ENCODE results near the gene PRCD. TPM values are rescaled to one million over a fixed set of nuclear protein-coding genes. Genes with fewer than 3 reads are reported as not detected.

The PRCD gene
- total and polyA plus RNA-seq, 12 donors, result 1.5 to 37.2 (median 5.0) TPM; not detected in 2

DNA sequence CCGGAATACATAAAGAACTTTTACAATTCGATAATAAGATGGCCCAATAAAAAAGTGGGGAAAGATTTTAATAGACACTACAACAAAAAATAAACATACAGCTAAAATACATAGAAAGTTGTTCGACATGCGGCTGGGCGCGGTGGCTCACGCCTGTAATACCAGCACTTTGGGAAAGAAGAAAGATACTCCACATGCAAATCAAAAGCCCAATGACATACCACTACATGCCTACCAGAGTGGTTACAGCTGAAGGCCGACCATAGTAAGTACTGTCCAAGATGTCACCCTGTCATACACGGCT, 9.3 kb downstream of the PRCD start:
- Histone ChIP-seq H3K36me3 (replicated peaks in 1 of 2) (no peaks in the 10 kb centered on the region), H3K9me3 (replicated peaks in 1 of 3) (no peaks in the 10 kb centered on the region), H3K27ac (no peak overlapping the region), H3K4me1 (replicated peaks in 1 of 2) (peaks cover 29 to 45% of the 10 kb centered on the region in 2 donors), H3K27me3 (no peaks in the 10 kb centered on the region), H3K4me3 (no peak overlapping the region)
- TF ChIP-seq POLR2A (IDR thresholded peaks at IDR 0.05), result no peak
- intact Hi-C loops (cut with DNase I), result no loop called here
- WGBS, 4 donors, result 87 to 96% (median 92%) methylated on average over 8 to 9 of the region's 9 CpGs
- no peak for DNase-seq

- Histone ChIP-seq H3K4me3 (no peak overlapping the region), H3K27ac (no peak overlapping the region), H3K9me3 (replicated peaks in 1 of 3) (no peaks in the 10 kb centered on the region), H3K4me1 (replicated peaks in 1 of 2) (peaks cover 25 to 41% of the 10 kb centered on the region in 2 donors), H3K27me3 (no peaks in the 10 kb centered on the region), H3K36me3 (replicated peaks in 1 of 2) (no peaks in the 10 kb centered on the region)
- TF ChIP-seq POLR2A (IDR thresholded peaks at IDR 0.05), result no peak
- TF ChIP-seq, protein P1, sequence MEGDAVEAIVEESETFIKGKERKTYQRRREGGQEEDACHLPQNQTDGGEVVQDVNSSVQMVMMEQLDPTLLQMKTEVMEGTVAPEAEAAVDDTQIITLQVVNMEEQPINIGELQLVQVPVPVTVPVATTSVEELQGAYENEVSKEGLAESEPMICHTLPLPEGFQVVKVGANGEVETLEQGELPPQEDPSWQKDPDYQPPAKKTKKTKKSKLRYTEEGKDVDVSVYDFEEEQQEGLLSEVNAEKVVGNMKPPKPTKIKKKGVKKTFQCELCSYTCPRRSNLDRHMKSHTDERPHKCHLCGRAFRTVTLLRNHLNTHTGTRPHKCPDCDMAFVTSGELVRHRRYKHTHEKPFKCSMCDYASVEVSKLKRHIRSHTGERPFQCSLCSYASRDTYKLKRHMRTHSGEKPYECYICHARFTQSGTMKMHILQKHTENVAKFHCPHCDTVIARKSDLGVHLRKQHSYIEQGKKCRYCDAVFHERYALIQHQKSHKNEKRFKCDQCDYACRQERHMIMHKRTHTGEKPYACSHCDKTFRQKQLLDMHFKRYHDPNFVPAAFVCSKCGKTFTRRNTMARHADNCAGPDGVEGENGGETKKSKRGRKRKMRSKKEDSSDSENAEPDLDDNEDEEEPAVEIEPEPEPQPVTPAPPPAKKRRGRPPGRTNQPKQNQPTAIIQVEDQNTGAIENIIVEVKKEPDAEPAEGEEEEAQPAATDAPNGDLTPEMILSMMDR (IDR thresholded peaks at IDR 0.05), result no peak
- no peak for DNase-seq
- WGBS, 4 donors, result 81 to 88% (median 87%) methylated on average over 7 of the region's 7 CpGs
- intact Hi-C loops (cut with DNase I), result no loop called here
These were observed 9.7 kb downstream of the PRCD start for GRCh38 chr17:76549539-76549938.

DNA sequence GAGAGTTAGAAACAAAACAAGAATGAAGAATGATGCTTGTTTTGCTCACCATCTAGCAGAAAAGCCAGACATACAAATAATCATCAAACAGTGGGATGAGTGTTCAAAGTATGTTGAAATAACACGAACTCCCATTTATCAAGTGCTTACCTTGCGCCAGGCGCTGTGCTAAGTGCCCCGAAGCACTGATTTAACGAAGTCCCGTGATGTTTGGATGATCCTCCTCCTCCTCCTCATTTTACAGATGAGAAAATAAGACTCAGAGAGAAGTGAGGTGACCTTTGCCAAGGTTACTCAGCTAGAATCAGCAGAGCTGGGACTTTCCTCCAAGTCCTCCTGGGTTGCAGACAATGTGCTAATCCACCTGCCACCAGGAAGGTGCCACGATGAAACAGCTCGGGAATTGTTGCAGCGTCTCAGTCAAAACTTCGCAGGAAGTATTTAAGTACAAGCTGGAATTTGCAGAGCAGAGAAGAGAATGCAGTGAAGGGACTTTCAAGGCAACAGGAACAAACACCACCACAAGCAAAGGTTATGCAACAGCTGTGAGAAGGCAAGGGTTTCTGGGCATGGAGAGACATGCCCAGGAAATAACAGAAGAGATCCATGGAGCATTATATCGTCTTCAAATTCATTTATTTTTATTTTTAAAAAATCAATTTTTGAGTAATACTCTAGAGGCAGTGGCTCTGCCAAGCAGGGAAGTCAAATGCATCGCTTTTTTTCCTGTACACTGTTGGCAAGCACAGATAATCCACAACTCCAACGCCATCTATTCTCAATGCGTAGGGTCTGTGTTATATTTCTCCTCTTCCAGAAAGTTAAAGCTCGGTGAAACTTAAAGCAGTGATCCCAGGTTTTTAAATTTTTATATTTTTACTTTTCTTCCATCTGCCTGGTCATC, 11.1 kb downstream of the PRCD start:
- TF ChIP-seq, protein P1 (IDR thresholded peaks at IDR 0.05), result no peak
- TF ChIP-seq POLR2A (IDR thresholded peaks at IDR 0.05), result no peak
- 36 to 45% (median 39%) methylated on average over 14 to 15 of the region's 15 CpGs for whole genome bisulfite sequencing, 4 donors
- peak overlapping the region in 1 of 4 donors; percentile 21 for H3K4me3 ChIP-seq
- H3K36me3 ChIP-seq (replicated peaks in 1 of 2), result no peaks in the 10 kb centered on the region
- H3K4me1 ChIP-seq (replicated peaks in 1 of 2), result peaks cover 19 to 28% of the 10 kb centered on the region in 2 donors
- DNase-seq, result peak in 3 of 7 donors; percentile 46 to 55 (median 50)
- peak overlapping the region in 3 of 5 donors; percentile 15 to 64 (median 40) for H3K27ac ChIP-seq
- H3K9me3 ChIP-seq (replicated peaks in 1 of 3), result no peaks in the 10 kb centered on the region
- intact Hi-C loops (cut with DNase I), result loop anchor here in 1 of 2 donors (10.0 kb wide), 1 partner anchor 164 kb away; the partner anchor contains the start of gene MXRA7
- no peaks in the 10 kb centered on the region for H3K27me3 ChIP-seq

DNA sequence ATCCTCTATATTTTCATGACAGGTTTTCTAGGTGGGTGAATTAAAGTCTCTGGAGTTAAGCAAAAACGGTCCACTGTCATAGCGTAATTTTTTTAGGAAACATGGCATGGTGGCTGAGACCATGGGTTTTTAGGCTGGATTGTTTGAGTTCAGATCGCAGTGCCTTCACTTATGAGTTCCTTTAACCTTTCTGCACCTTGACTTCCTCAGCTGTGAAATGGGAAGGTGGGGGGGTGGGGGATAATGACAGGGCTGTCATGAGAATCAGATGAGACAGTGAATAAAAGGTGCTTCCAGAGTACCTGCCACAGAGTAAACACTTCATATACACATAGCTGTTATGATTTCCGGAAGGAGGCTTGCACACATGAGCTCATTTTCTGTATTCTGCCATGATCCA, 11.8 kb downstream of the PRCD start:
- Histone ChIP-seq H3K27me3 (no peaks in the 10 kb centered on the region), H3K4me3 (no peak overlapping the region), H3K36me3 (replicated peaks in 1 of 2) (no peaks in the 10 kb centered on the region), H3K27ac (no peak overlapping the region), H3K9me3 (replicated peaks in 1 of 3) (no peaks in the 10 kb centered on the region), H3K4me1 (replicated peaks in 1 of 2) (peaks cover 15 to 25% of the 10 kb centered on the region in 2 donors)
- 73 to 90% (median 86%) methylated on average over 4 of the region's 4 CpGs for WGBS, 4 donors
- no peak for TF ChIP-seq POLR2A (IDR thresholded peaks at IDR 0.05)
- TF ChIP-seq, protein P1 (IDR thresholded peaks at IDR 0.05), result no peak
- DNase-seq, result no peak
- intact Hi-C loops (cut with DNase I), result loop anchor here in 1 of 2 donors (10.0 kb wide), 1 partner anchor 163 kb away; the partner anchor contains the start of gene MXRA7

Measured in adrenal gland (tissue), 12 donors.